Stimulated activated CD8-positive, alpha-beta memory T cell treated with anti-CD3 and anti-CD28 coated beads, Interleukin-4, amount 100 ng/mL, for 24 hours (primary cell): ENCODE data around the gene ZNF143.
"Not testable (repeated sequence)": the region's sequence is repeated elsewhere in the genome, so short reads cannot be mapped to it uniquely, and the experiment has no call there.

Experiments used
- DNase-seq: peaks from one replicate; pipeline ENCODE4 v3.0.0-alpha.2; 2020; ENCODE audit warnings: low read depth

The ZNF143 gene

GRCh38 chr11:9498457-9499078 lies 37.8 kb downstream of the ZNF143 start:
- no peak for DNase-seq

GRCh38 chr11:9506489-9507276 lies 45.9 kb downstream of the ZNF143 start:
- DNase-seq = peak; percentile 58

- DNase-seq = no peak
Observed at GRCh38 chr11:9507277-9507580, 46.4 kb downstream of the ZNF143 start.

- DNase-seq = no peak
Observed at GRCh38 chr11:9509041-9509440, 48.2 kb downstream of the ZNF143 start.

- DNase-seq = no peak
Observed at GRCh38 chr11:9512370-9513019, 51.7 kb downstream of the ZNF143 start.

GRCh38 chr11:9514576-9514975 lies 53.8 kb downstream of the ZNF143 start:
- not testable (repeated sequence) for DNase-seq

- no peak for DNase-seq
Observed at GRCh38 chr11:9516113-9516512, 55.3 kb downstream of the ZNF143 start.

GRCh38 chr11:9518835-9519410 lies 58.1 kb downstream of the ZNF143 start:
- no peak for DNase-seq

GRCh38 chr11:9524001-9524400 lies 63.2 kb downstream of the ZNF143 start:
- no peak for DNase-seq

- DNase-seq = no peak
Observed at GRCh38 chr11:9525116-9525515, 64.3 kb downstream of the ZNF143 start.

- no peak for DNase-seq
Observed at GRCh38 chr11:9527481-9528135, 66.8 kb downstream of the ZNF143 start.

GRCh38 chr11:9528136-9528501 lies 67.3 kb downstream of the ZNF143 start:
- DNase-seq = no peak

- no peak for DNase-seq
Observed at GRCh38 chr11:9528573-9529333, 67.9 kb downstream of the ZNF143 start.

GRCh38 chr11:9529334-9529650 lies 68.5 kb downstream of the ZNF143 start:
- DNase-seq = no peak

- DNase-seq = no peak
Observed at GRCh38 chr11:9530020-9530621, 69.3 kb downstream of the ZNF143 start.

- DNase-seq = no peak
Observed at GRCh38 chr11:9530901-9531625, 70.3 kb downstream of the ZNF143 start.

- DNase-seq = no peak
Observed at GRCh38 chr11:9533058-9533457, 72.2 kb downstream of the ZNF143 start.

GRCh38 chr11:9533736-9534473 lies 73.1 kb downstream of the ZNF143 start:
- DNase-seq = no peak

GRCh38 chr11:9535189-9535781 lies 74.5 kb downstream of the ZNF143 start:
- DNase-seq = peak; percentile 67

- DNase-seq = no peak
Observed at GRCh38 chr11:9538548-9538947, 77.7 kb downstream of the ZNF143 start.
